Stimulated activated CD4-positive, alpha-beta T cell treated with anti-CD3 and anti-CD28 coated beads, Interleukin-15, amount 100 ng/mL, for 1 hour (primary cell): ENCODE data around the gene ZNF263.
"Not testable (repeated sequence)": the region's sequence is repeated elsewhere in the genome, so short reads cannot be mapped to it uniquely, and the experiment has no call there.

ENCODE experiments used
- DNase-seq, 2 donors: peaks; one replicate each; pipeline ENCODE4 v3.0.0-alpha.2; 2020; ENCODE audit warnings: low read depth in 1 of 2, low spot score in 1 of 2

ZNF263 gene

GRCh38 chr16:3266873-3267537, 16.3 kb upstream of the ZNF263 start:
- DNase-seq: no peak

GRCh38 chr16:3268294-3268693, 15.0 kb upstream of the ZNF263 start:
- no peak for DNase-seq

GRCh38 chr16:3270718-3271117, 12.6 kb upstream of the ZNF263 start:
- DNase-seq: not testable (repeated sequence)

- DNase-seq: not testable (repeated sequence)
These were observed 12.0 kb upstream of the ZNF263 start for GRCh38 chr16:3271281-3271680.

- DNase-seq: no peak
These were observed 8.8 kb upstream of the ZNF263 start for GRCh38 chr16:3274490-3274889.

- no peak for DNase-seq
These were observed 8.3 kb upstream of the ZNF263 start for GRCh38 chr16:3274947-3275346.

GRCh38 chr16:3276679-3277078, 6.6 kb upstream of the ZNF263 start:
- DNase-seq: no peak

- no peak for DNase-seq
These were observed 2.0 kb upstream of the ZNF263 start for GRCh38 chr16:3281222-3281820.

- DNase-seq: no peak
These were observed 1.1 kb upstream of the ZNF263 start for GRCh38 chr16:3282103-3282729.

GRCh38 chr16:3283543-3284447, 504 bp downstream of the ZNF263 start:
- no peak for DNase-seq

- DNase-seq: no peak
These were observed 1.8 kb downstream of the ZNF263 start for GRCh38 chr16:3285131-3285530.

GRCh38 chr16:3289998-3290673, 6.8 kb downstream of the ZNF263 start:
- no peak for DNase-seq

GRCh38 chr16:3292604-3293003, 9.3 kb downstream of the ZNF263 start:
- no peak for DNase-seq

- no peak for DNase-seq
These were observed 11.9 kb downstream of the ZNF263 start for GRCh38 chr16:3295209-3295608.

- no peak for DNase-seq
These were observed 12.5 kb downstream of the ZNF263 start for GRCh38 chr16:3295783-3296182.

GRCh38 chr16:3304370-3304769, 21.1 kb downstream of the ZNF263 start:
- no peak for DNase-seq

- DNase-seq: peak; percentile 62 to 63
These were observed 22.1 kb downstream of the ZNF263 start, which contains the start of the genes TIGD7 and ZNF75A for GRCh38 chr16:3305109-3306068. Gene TIGD7 (minus strand): TSS chr16:3305430. CDS start chr16:3300614, 4,816 bp downstream. Gene ZNF75A (plus strand): TSS chr16:3305497. CDS start chr16:3308429, 2,932 bp downstream.

GRCh38 chr16:3306078-3306477, 22.8 kb downstream of the ZNF263 start:
- DNase-seq: no peak

- DNase-seq: no peak
These were observed 28.2 kb downstream of the ZNF263 start for GRCh38 chr16:3311496-3311895.
